A673 (cell line): ENCODE measurements around the gene RPS21. TPM values are rescaled to one million over a fixed set of nuclear protein-coding genes. Genes with fewer than 3 reads are reported as not detected.
"Not testable (repeated sequence)": the region's sequence is repeated elsewhere in the genome, so short reads cannot be mapped to it uniquely, and the experiment has no call there.

Experiments used
- BruUV-seq: library from RNA; stranded (reverse); fragments of 400-500 nt; replicated peaks from 2 replicates; lab custom pipeline; 2021; lab: Mats Ljungman, UMichigan
- CTCF ChIA-PET: fragments of 300-600 bp; sonication (Branson Sonifier 250); formaldehyde crosslinking; loops from one replicate; lab custom pipeline; 2022; ENCODE audit warnings: antibody characterized with exemption; lab: Charles Lee
- POLR2A ChIA-PET: fragments of 300-600 bp; sonication (Branson Sonifier 250); formaldehyde crosslinking; loops from one replicate; lab custom pipeline; 2022; ENCODE audit warnings: antibody characterized with exemption; ENCODE audit not compliant: low non-redundant PET; lab: Charles Lee
- DNase-seq: peaks from one replicate; pipeline ENCODE4 v3.0.0-alpha.2; 2015; ENCODE audit warnings: low spot score
- H3K27ac ChIP-seq: fragments of 200-600 bp; sonication (generic); 2 replicates; pipeline ENCODE4 v1.5.1; 2016; ENCODE audit warnings: mixed run types, low read depth, mild to moderate bottlenecking, mixed read lengths, antibody characterized with exemption, low read length; ENCODE audit not compliant: poor library complexity, severe bottlenecking
- H3K27me3 ChIP-seq: fragments of 200-600 bp; sonication (generic); replicated peaks from 2 replicates; pipeline ENCODE4 v1.6.1; 2017; ENCODE audit warnings: mixed run types, low read depth, mild to moderate bottlenecking, mixed read lengths, antibody characterized with exemption, low read length; ENCODE audit not compliant: insufficient read depth, poor library complexity
- H3K36me3 ChIP-seq: fragments of 200-600 bp; sonication (generic); 2 replicates; pipeline ENCODE4 v1.6.1; 2016; ENCODE audit warnings: mixed run types, mild to moderate bottlenecking, mixed read lengths, antibody characterized with exemption, low read length; ENCODE audit not compliant: insufficient read depth, poor library complexity, severe bottlenecking
- H3K4me1 ChIP-seq: fragments of 200-600 bp; sonication (generic); 2 replicates; pipeline ENCODE4 v1.6.1; 2017; ENCODE audit warnings: mixed run types, mild to moderate bottlenecking, mixed read lengths, antibody characterized with exemption, low read length; ENCODE audit not compliant: insufficient read depth, poor library complexity, severe bottlenecking
- H3K4me3 ChIP-seq: fragments of 200-600 bp; sonication (generic); 2 replicates; pipeline ENCODE4 v1.5.1; 2016; ENCODE audit warnings: low read depth, mixed run types, mild to moderate bottlenecking, mixed read lengths, low read length; ENCODE audit not compliant: poor library complexity, severe bottlenecking
- H3K9me3 ChIP-seq: fragments of 200-600 bp; sonication (generic); 2 replicates; pipeline ENCODE4 v1.6.1; 2016; ENCODE audit warnings: mixed run types, low read depth, mild to moderate bottlenecking, mixed read lengths, antibody characterized with exemption, low read length; ENCODE audit not compliant: poor library complexity, severe bottlenecking
- CTCF ChIP-seq: fragments of 300-800, 200-600 bp; sonication (generic); conservative IDR thresholded peaks from 2 replicates; pipeline ENCODE4 v1.5.1; 2017; ENCODE audit warnings: low read depth, mild to moderate bottlenecking, antibody characterized with exemption, low read length, moderate library complexity, mixed read lengths
- EZH2 ChIP-seq: fragments of 200-600 bp; sonication (generic); IDR thresholded peaks from 2 replicates; pipeline ENCODE4 v1.6.1; 2017; ENCODE audit warnings: borderline replicate concordance, low read depth, mild to moderate bottlenecking, mixed read lengths, antibody characterized with exemption, low read length; ENCODE audit not compliant: poor library complexity, severe bottlenecking
- intact Hi-C: fragments of 100-400 bp; cut with micrococcal nuclease; formaldehyde crosslinking; loops from one replicate; pipeline ENCODE4 v1.10.0; 2022; ENCODE audit not compliant: unreplicated experiment
- total RNA-seq: library from RNA; stranded (reverse); gene quantifications from 2 replicates; pipeline ENCODE4 v1.2.3, GENCODE V29; 2021

Gene RPS21
- total RNA-seq, 1 experiment from 2014 or later: 1,506 TPM

- Histone ChIP-seq H3K36me3 (no peaks in the 10 kb centered on the region), H3K4me1 (peaks cover 12% of the 10 kb centered on the region), H3K9me3 (no peaks in the 10 kb centered on the region), H3K27me3 (peaks cover 14% of the 10 kb centered on the region), H3K4me3 (no peak overlapping the region), H3K27ac (no peak overlapping the region)
- no TSS peak for BruUV-seq
- POLR2A ChIA-PET: no interaction called here
- CTCF ChIA-PET: no interaction called here
- no peak for DNase-seq
- intact Hi-C loops: no loop called here
- TF ChIP-seq EZH2 (no peak), CTCF (no peak)
Measured at GRCh38 chr20:62372042-62372993, 14.6 kb upstream of the RPS21 start.

- H3K27me3 ChIP-seq, H3K9me3 ChIP-seq, H3K4me1 ChIP-seq, H3K4me3 ChIP-seq, intact Hi-C loops, H3K27ac ChIP-seq, POLR2A ChIA-PET, H3K36me3 ChIP-seq, DNase-seq, BruUV-seq: not testable (repeated sequence)
- CTCF ChIA-PET: interaction anchor here (1.3 kb wide), 1 partner anchor 9 kb away, joined by 3 read pairs; no protein-coding TSS in a partner anchor
Measured at GRCh38 chr20:62373631-62374179, 13.2 kb upstream of the RPS21 start.

GRCh38 chr20:62374331-62375152 lies 12.4 kb upstream of the RPS21 start:
- ChIA-PET POLR2A (no interaction called here), CTCF (interaction anchor here (1.3 kb wide), 1 partner anchor 8 kb away, joined by 3 read pairs; no protein-coding TSS in a partner anchor)
- no TSS peak for BruUV-seq
- peaks cover 9% of the 10 kb centered on the region for H3K4me1 ChIP-seq
- intact Hi-C loops: no loop called here
- H3K27me3 ChIP-seq: no peaks in the 10 kb centered on the region
- no peaks in the 10 kb centered on the region for H3K9me3 ChIP-seq
- no peak for TF ChIP-seq CTCF
- TF ChIP-seq EZH2: no peak
- no peaks in the 10 kb centered on the region for H3K36me3 ChIP-seq
- DNase-seq: no peak
- no peak overlapping the region for H3K4me3 ChIP-seq
- no peak overlapping the region for H3K27ac ChIP-seq
